ENCODE results near the gene MPO.

MPO gene

DNA sequence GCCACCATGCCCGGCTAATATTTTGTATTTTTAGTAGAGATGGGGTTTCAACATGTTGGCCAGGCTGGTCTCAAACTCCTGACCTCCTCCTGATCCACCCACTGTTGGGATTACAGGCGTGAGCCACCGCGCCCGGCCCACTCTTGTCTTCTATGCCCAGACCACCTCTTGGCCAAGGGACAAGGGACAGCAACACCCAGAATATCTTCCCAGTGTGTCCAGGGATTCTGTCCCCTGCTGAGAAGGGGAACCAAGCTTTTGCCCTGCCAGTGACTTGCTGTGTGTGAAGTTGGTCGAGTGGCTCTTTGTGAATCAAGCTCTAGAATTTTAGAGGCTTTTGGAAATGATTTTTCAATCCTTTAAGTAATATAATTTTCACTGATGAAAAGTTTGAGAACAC, 1.7 kb upstream of the MPO start:
- Histone ChIP-seq H3K27ac (no peak overlapping the region), H3K4me3 (no peak overlapping the region)
- TF ChIP-seq, protein P1, sequence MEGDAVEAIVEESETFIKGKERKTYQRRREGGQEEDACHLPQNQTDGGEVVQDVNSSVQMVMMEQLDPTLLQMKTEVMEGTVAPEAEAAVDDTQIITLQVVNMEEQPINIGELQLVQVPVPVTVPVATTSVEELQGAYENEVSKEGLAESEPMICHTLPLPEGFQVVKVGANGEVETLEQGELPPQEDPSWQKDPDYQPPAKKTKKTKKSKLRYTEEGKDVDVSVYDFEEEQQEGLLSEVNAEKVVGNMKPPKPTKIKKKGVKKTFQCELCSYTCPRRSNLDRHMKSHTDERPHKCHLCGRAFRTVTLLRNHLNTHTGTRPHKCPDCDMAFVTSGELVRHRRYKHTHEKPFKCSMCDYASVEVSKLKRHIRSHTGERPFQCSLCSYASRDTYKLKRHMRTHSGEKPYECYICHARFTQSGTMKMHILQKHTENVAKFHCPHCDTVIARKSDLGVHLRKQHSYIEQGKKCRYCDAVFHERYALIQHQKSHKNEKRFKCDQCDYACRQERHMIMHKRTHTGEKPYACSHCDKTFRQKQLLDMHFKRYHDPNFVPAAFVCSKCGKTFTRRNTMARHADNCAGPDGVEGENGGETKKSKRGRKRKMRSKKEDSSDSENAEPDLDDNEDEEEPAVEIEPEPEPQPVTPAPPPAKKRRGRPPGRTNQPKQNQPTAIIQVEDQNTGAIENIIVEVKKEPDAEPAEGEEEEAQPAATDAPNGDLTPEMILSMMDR (IDR thresholded peaks at IDR 0.05), result no peak
- no peak for DNase-seq (ENCODE audit: low spot score)

DNA sequence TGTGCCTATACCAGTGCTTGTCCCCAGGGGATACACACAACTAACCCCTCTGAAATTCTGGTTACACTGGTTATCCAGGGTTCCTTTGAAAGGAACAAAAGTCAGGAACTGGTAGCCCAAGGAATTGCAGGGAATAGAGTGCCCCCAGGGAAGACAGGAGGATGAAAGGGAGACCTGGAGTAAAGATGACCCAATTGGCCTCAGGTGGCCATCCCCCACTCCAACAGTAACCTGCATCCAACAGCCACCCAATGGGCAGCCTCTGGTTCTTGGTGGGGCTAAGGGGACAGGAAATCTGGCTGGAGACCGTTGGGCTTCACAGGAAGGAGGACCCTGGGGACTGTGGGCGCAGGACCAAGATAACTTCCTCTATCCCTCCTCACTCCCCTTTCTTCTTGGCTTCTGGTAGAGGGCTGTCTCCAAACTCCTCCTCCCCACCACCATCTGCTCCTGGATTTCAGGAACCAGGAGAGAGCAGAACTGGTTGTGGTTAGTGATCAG, 826 bp upstream of the MPO start:
- no peak for DNase-seq (ENCODE audit: low spot score)
- no peak overlapping the region for H3K27ac ChIP-seq
- no peak overlapping the region for H3K4me3 ChIP-seq
- TF ChIP-seq, protein P1 (IDR thresholded peaks at IDR 0.05), result no peak

DNA sequence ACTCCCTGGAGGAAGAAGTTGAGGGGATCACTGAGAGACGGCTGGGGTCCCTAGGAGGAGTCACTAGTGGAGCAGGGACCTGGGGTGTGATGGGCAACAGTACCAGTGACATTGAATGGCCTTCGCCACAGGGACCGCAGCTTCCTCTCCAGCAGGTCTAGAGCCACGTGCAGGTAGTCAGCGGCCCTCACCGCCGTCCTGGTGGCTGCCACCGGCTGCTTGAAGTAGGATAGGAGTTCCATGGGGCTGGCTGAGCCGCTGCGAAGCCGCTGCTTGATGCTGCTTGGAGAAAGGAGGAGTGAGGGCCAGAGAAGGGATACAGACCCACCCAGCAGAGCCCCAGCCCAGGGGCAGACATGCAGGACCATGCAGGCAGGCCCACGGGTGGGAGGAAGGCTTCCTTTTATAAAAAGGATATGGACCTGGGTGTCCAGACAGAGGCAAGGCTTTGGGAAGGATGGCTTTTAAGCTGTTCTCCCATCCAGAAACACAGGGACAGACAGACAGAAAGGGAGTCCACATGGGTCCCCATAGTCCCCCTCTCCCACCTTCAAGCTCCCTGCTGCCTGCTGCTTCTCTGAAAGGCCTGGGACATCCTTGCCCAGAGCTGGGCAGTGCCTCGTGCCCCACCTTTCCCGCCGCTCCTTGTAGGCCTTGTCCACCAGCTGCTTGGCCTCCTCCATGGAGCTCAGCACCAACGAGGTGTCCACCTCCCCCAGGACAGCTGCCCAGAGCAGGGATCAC, 827 bp downstream of the MPO start:
- DNase-seq (ENCODE audit: low spot score), result no peak
- H3K4me3 ChIP-seq, result peak overlapping the region; percentile 60
- no peak overlapping the region for H3K27ac ChIP-seq
- TF ChIP-seq, protein P1 (IDR thresholded peaks at IDR 0.05), result no peak

DNA sequence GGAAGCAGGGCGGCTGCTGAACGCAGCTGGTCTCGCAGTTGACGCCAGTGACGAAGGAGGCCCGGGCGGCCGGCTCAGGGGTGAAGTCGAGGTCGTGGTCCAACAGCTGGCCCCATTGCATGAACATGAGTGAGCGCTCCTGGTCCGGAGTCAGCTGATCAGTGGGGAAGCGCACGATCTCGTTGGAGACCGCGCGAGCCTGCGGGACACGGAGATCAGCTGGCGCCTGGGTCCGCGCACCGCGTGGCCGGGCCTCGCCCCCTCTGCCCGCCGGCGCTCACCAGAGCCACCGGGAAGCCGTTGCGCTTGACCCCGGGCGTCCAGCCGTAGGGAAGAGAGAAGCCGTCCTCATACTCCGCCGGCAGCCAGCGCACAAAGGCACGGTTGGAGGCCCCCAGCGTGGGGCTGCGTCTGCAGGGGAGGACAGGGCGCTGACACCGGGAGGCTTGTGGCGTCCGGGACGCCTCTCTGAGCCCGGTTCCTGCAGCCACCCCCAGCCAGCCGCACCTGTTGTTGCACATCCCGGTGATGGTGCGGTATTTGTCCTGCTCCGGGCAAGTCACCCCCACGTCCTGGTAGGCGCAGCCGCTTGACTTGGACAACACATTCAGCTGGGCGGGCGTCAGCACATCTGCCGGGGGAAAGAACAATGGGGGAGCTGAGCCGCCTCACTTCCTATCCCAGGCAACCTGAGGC, 1.6 kb downstream of the MPO start:
- H3K27ac ChIP-seq, result no peak overlapping the region
- H3K4me3 ChIP-seq, result peak overlapping the region; percentile 60
- no peak for DNase-seq (ENCODE audit: low spot score)
- TF ChIP-seq, protein P1 (IDR thresholded peaks at IDR 0.05), result no peak

DNA sequence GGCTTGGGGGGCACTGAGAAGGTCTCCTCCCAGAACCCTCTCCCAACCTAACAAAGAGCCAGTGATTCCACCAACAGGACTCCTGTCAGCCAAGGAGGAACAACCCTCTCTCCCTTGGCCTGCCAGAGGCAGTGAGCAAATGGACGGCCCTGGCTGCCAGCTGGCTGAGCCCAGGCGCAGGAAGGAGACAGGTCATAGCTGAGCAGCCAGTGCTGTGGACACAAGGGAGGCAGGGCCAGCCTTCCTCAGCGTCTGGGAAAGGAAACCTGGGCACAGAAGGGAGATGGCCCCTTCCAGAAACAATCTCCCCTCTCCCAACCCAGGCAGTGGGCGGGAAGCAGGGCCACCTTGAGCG, 2.1 kb downstream of the MPO start:
- TF ChIP-seq, protein P1 (IDR thresholded peaks at IDR 0.05), result no peak
- Histone ChIP-seq H3K27ac (no peak overlapping the region), H3K4me3 (peak overlapping the region; percentile 60)
- DNase-seq (ENCODE audit: low spot score), result no peak

DNA sequence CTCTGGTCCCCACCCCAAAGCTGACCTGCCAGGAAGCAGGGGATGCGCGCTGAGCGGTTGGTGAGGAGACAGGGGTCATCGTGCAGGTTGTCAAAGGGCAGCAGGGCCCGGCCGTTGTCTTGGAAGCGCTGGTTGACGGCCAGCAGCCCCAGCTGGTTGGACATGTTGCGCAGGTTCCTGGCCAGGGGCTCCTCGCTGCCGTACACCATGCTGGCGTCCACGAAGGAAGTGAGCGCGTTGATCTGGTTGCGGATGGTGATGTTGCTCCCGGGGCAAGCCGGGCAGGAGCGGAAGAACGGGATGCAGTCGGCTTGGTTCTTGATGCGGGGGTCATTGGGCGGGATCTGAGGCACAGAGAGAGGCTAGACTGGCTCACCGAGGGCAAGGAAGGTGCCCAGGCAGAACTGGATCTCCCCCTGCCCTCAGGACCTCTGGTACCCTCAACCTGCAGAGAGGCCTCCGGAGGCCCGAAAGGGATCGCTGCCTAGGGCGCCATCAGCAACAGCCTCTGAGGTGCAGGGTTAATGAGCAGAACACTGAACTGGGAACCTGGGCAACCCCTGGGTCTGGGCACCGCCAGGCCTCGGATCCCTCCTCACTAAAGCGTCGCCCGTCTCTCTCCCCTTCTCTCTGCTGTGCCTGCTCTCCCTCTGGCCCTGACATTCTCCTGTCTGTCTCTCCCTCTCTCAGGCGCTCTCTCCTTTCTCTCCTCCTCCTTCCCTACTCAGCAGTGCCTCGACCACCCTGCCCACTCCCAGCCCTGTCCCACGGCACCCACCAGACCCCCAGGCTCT, 2.7 kb downstream of the MPO start:
- no peak overlapping the region for H3K4me3 ChIP-seq
- TF ChIP-seq, protein P1 (IDR thresholded peaks at IDR 0.05), result no peak
- DNase-seq (ENCODE audit: low spot score), result no peak
- H3K27ac ChIP-seq, result no peak overlapping the region

Data from coronary artery (tissue), 2 donors.